Esophagus muscularis mucosa (tissue), 4 donors: ENCODE measurements around the gene ZNF135. TPM values are rescaled to one million over a fixed set of nuclear protein-coding genes. Genes with fewer than 3 reads are reported as not detected.

ENCODE experiments used
- DNase-seq: peaks from one replicate; pipeline ENCODE4 v3.0.0-alpha.2; 2017; ENCODE audit errors: extremely low spot score
- H3K27ac ChIP-seq, 4 donors: fragments of 200-600 bp; sonication (generic); replicated peaks in 1 of 4; 1 replicate in 3 of 4; 2 replicates in 1 of 4; pipeline ENCODE4 v1.5.1; 2016 to 2019; ENCODE audit warnings: mild to moderate bottlenecking in 1 of 4
- H3K27me3 ChIP-seq, 4 donors: fragments of 200-600 bp; sonication (generic); one replicate each; pipeline versions ENCODE4 v1.5.1 to v1.6.0; 2016 to 2019
- H3K36me3 ChIP-seq, 4 donors: fragments of 200-600 bp; sonication (generic); one replicate each; pipeline ENCODE4 v1.5.1; 2016 to 2019
- H3K4me1 ChIP-seq, 4 donors: fragments of 200-600 bp; sonication (generic); one replicate each; pipeline ENCODE4 v1.5.1; 2016 to 2019
- H3K4me3 ChIP-seq, 4 donors: fragments of 200-600 bp; sonication (generic); 1 replicate in 2 of 4; 2 replicates in 2 of 4; pipeline ENCODE4 v1.5.1; 2016 to 2019; ENCODE audit warnings: mild to moderate bottlenecking in 4 of 4, moderate library complexity in 1 of 4
- H3K9me3 ChIP-seq, 4 donors: fragments of 200-600 bp; sonication (generic); 1 replicate in 3 of 4; 2 replicates in 1 of 4; pipeline ENCODE4 v1.5.1; 2016 to 2019
- CTCF ChIP-seq, 3 experiments: fragments of 200-600 bp in 2 of 3; fragments of 450-650 bp in 1 of 3; sonication (generic) in 2 of 3; IDR thresholded peaks; one replicate each; pipeline ENCODE4 v1.5.1; 2017 to 2019; ENCODE audit warnings: antibody characterized with exemption in 3 of 3, mild to moderate bottlenecking in 2 of 3, moderate library complexity in 1 of 3
- EP300 ChIP-seq: sonication (generic); formaldehyde crosslinking; IDR thresholded peaks from one replicate; pipeline ENCODE4 v1.6.1; 2017; ENCODE audit warnings: antibody characterized with exemption
- POLR2A ChIP-seq: fragments of 450-650 bp; IDR thresholded peaks from one replicate; pipeline ENCODE4 v1.6.1; 2017; ENCODE audit warnings: antibody characterized with exemption, moderate library complexity, mild to moderate bottlenecking, low read depth
- POLR2AphosphoS5 ChIP-seq, 2 donors: sonication (generic); formaldehyde crosslinking; IDR thresholded peaks; one replicate each; pipeline ENCODE4 v1.6.1; 2017; ENCODE audit warnings: antibody characterized with exemption in 2 of 2
- whole genome bisulfite sequencing: methylation state at CpG from one replicate; pipeline ENCODE4 v1.1.5; 2018; 5-methylcytosine and 5-hydroxymethylcytosine counted together
- intact Hi-C: fragments of 100-400 bp; cut with DNase I; formaldehyde crosslinking; loops from one replicate; pipeline ENCODE4 v1.15.1; 2023
- total RNA-seq, 4 donors: library from RNA; depleted of rRNA; stranded (reverse); fragments of >200 nt; gene quantifications; one replicate each; pipeline versions ENCODE4 v1.1.0 to v1.2.1, GENCODE V29; 2016

The ZNF135 gene
- total RNA-seq, 4 donors from 2014 or later = 5.1 to 9.1 (median 6.6) TPM

DNA sequence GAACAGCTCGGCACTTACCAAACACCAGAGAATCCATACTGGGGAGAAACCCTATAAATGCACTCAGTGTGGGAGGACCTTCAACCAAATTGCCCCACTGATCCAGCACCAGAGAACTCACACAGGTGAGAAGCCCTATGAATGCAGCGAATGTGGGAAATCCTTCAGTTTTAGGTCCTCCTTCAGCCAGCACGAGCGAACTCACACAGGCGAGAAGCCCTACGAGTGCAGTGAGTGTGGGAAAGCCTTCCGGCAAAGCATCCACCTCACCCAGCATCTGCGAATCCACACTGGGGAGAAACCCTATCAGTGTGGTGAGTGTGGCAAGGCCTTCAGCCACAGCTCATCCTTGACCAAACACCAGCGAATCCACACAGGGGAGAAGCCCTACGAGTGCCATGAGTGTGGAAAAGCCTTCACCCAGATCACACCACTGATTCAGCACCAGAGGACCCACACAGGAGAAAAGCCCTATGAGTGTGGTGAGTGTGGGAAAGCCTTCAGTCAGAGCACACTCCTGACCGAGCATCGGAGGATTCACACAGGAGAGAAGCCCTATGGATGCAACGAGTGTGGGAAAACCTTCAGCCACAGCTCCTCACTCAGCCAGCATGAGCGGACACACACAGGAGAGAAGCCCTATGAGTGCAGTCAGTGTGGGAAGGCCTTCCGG is 8.3 kb downstream of the ZNF135 start:
- Histone ChIP-seq H3K4me1 (no peaks in the 10 kb centered on the region), H3K4me3 (no peak overlapping the region), H3K27ac (no peak overlapping the region), H3K36me3 (peaks cover 45 to 69% (median 51%) of the 10 kb centered on the region in 4 donors), H3K9me3 (peaks cover 0 to 98% (median 83%) of the 10 kb centered on the region in 4 donors), H3K27me3 (no peaks in the 10 kb centered on the region)
- no peak for DNase-seq
- 87% methylated on average over 13 of the region's 15 CpGs for WGBS
- TF ChIP-seq EP300 = no peak
- intact Hi-C loops = no loop called here

GRCh38 chr19:58079792-58080191 is 20.7 kb downstream of the ZNF135 start:
- no peaks in the 10 kb centered on the region for H3K27me3 ChIP-seq
- TF ChIP-seq CTCF (IDR thresholded peaks at IDR 0.05) = no peak
- TF ChIP-seq POLR2AphosphoS5 (IDR thresholded peaks at IDR 0.05) = no peak
- no peak for TF ChIP-seq POLR2A
- no peak for TF ChIP-seq EP300
- DNase-seq = no peak
- intact Hi-C loops = no loop called here
- WGBS = 96% methylated on average over 9 of the region's 10 CpGs
- peaks cover 13 to 37% (median 16%) of the 10 kb centered on the region in 4 donors for H3K36me3 ChIP-seq
- H3K4me1 ChIP-seq = no peaks in the 10 kb centered on the region
- no peak overlapping the region for H3K27ac ChIP-seq
- H3K9me3 ChIP-seq = peaks cover 0 to 87% (median 52%) of the 10 kb centered on the region in 4 donors
- H3K4me3 ChIP-seq = no peak overlapping the region

DNA sequence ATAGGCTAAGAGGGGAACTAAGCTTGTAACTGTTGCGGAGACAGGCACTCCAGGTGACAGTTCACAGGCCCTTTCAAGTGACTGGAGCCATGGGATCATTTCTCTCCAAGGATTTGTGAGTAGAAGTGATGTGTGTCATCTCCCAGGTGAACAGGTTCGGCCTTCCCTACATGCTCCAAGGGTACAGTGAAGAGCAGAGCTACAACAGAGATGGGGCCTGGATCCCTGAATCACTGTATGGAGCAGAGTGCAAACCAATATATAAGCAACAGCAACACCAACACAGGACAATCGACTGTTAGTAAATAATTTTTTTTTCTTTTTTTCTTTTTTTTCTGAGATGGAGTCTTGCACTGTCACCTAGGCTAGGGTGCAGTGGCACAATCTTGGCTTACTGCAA is 23.9 kb downstream of the ZNF135 start:
- Histone ChIP-seq H3K27ac (no peak overlapping the region), H3K27me3 (no peaks in the 10 kb centered on the region), H3K4me3 (no peak overlapping the region), H3K4me1 (no peaks in the 10 kb centered on the region), H3K36me3 (peaks cover 40 to 57% (median 48%) of the 10 kb centered on the region in 4 donors), H3K9me3 (peaks cover 0 to 86% (median 59%) of the 10 kb centered on the region in 4 donors)
- intact Hi-C loops = no loop called here
- WGBS = 98% methylated on average over 3 of the region's 3 CpGs
- TF ChIP-seq EP300 (no peak), POLR2A (no peak), CTCF (IDR thresholded peaks at IDR 0.05) (no peak), POLR2AphosphoS5 (IDR thresholded peaks at IDR 0.05) (no peak)
- no peak for DNase-seq

- Histone ChIP-seq H3K9me3 (peaks cover 0 to 86% (median 62%) of the 10 kb centered on the region in 4 donors), H3K27ac (no peak overlapping the region), H3K4me1 (no peaks in the 10 kb centered on the region), H3K36me3 (peaks cover 47 to 69% (median 59%) of the 10 kb centered on the region in 4 donors), H3K4me3 (no peak overlapping the region), H3K27me3 (no peaks in the 10 kb centered on the region)
- TF ChIP-seq EP300 (no peak), CTCF (IDR thresholded peaks at IDR 0.05) (no peak), POLR2AphosphoS5 (IDR thresholded peaks at IDR 0.05) (no peak)
- intact Hi-C loops = no loop called here
- no peak for DNase-seq
- WGBS = 98% methylated on average over 31 of the region's 69 CpGs
These were observed 25.7 kb downstream of the ZNF135 start for GRCh38 chr19:58084596-58085347.

- Histone ChIP-seq H3K4me1 (no peaks in the 10 kb centered on the region), H3K9me3 (peaks cover 0 to 86% (median 62%) of the 10 kb centered on the region in 4 donors), H3K27me3 (no peaks in the 10 kb centered on the region), H3K36me3 (peaks cover 47 to 76% (median 61%) of the 10 kb centered on the region in 4 donors), H3K4me3 (no peak overlapping the region), H3K27ac (no peak overlapping the region)
- 97% methylated on average over 5 of the region's 29 CpGs for WGBS
- TF ChIP-seq CTCF (IDR thresholded peaks at IDR 0.05) (no peak), POLR2AphosphoS5 (IDR thresholded peaks at IDR 0.05) (no peak), POLR2A (no peak), EP300 (no peak)
- intact Hi-C loops = no loop called here
- DNase-seq = no peak
These were observed 26.3 kb downstream of the ZNF135 start for GRCh38 chr19:58085348-58085875.
